Neural cell (in vitro differentiated cells): ENCODE results near the gene EZR. TPM values are rescaled to one million over a fixed set of nuclear protein-coding genes. Genes with fewer than 3 reads are reported as not detected.

Experiments
- H2AFZ ChIP-seq: fragments of 200-600, 300-800 bp; sonication (generic), shearing (Covaris generic); 2 replicates; pipeline ENCODE4 v1.6.0; 2014; ENCODE audit warnings: low read depth, mild to moderate bottlenecking, antibody characterized with exemption, low read length, moderate library complexity
- H3F3A ChIP-seq: fragments of 200-600 bp; shearing (Covaris generic); 2 replicates; pipeline ENCODE4 v1.6.1; 2016; ENCODE audit warnings: mild to moderate bottlenecking, moderate library complexity, mixed read lengths, antibody characterized with exemption, low read length; ENCODE audit not compliant: insufficient read depth, poor library complexity, severe bottlenecking
- H3K27ac ChIP-seq: fragments of 200-600, 300-800 bp; sonication (generic), shearing (Covaris generic); 2 replicates; pipeline ENCODE4 v1.5.1; 2014; ENCODE audit warnings: mild to moderate bottlenecking, low read length, moderate library complexity
- H3K27me3 ChIP-seq: fragments of 300-800, 200-600 bp; sonication (generic), shearing (Covaris generic); 2 replicates; pipeline ENCODE4 v1.6.0; 2014; ENCODE audit warnings: mild to moderate bottlenecking, low read depth, low read length, moderate library complexity; ENCODE audit not compliant: insufficient read depth
- H3K36me3 ChIP-seq: fragments of 300-800, 200-600 bp; sonication (generic), shearing (Covaris generic); 2 replicates; pipeline ENCODE4 v1.5.1; 2014; ENCODE audit warnings: mild to moderate bottlenecking, antibody characterized with exemption, low read length, moderate library complexity; ENCODE audit not compliant: insufficient read depth
- H3K4me2 ChIP-seq: fragments of 300-800, 200-600 bp; sonication (generic), shearing (Covaris generic); 2 replicates; pipeline ENCODE4 v1.6.0; 2014; ENCODE audit warnings: mild to moderate bottlenecking, low read length
- H3K4me3 ChIP-seq: fragments of 300-800, 200-600 bp; sonication (generic), shearing (Covaris generic); 2 replicates; pipeline ENCODE4 v1.5.1; 2014; ENCODE audit warnings: mild to moderate bottlenecking, low read length, moderate library complexity
- H3K79me2 ChIP-seq: fragments of 200-600 bp; shearing (Covaris generic); replicated peaks from 2 replicates; pipeline ENCODE4 v1.6.0; 2014; ENCODE audit warnings: mild to moderate bottlenecking, low read length, moderate library complexity; ENCODE audit not compliant: insufficient read depth
- H3K9ac ChIP-seq: fragments of 300-800, 200-600 bp; sonication (generic), shearing (Covaris generic); 2 replicates; pipeline ENCODE4 v1.6.1; 2016; ENCODE audit warnings: mild to moderate bottlenecking, low read length, mixed read lengths
- H3K9me2 ChIP-seq: fragments of 200-600 bp; shearing (Covaris generic); 2 replicates; pipeline ENCODE4 v1.6.1; 2016; ENCODE audit warnings: mild to moderate bottlenecking, low read length, mixed read lengths; ENCODE audit not compliant: insufficient read depth
- H3K9me3 ChIP-seq: fragments of 200-600, 300-800 bp; sonication (generic), shearing (Covaris generic); 2 replicates; pipeline ENCODE4 v1.6.1; 2016; ENCODE audit warnings: mild to moderate bottlenecking, mixed run types, low read length, moderate library complexity, mixed read lengths
- H4K20me1 ChIP-seq: fragments of 200-600 bp; shearing (Covaris generic); 2 replicates; pipeline ENCODE4 v1.6.1; 2016; ENCODE audit warnings: mild to moderate bottlenecking, mixed run types; ENCODE audit not compliant: insufficient read depth
- EP300 ChIP-seq: fragments of 450-650 bp; conservative IDR thresholded peaks from 2 replicates; pipeline ENCODE4 v1.6.1; 2014; ENCODE audit warnings: antibody characterized with exemption, mild to moderate bottlenecking, moderate library complexity; ENCODE audit not compliant: poor library complexity, severe bottlenecking
- EZH2 ChIP-seq: fragments of 200-600, 300-800 bp; shearing (Covaris generic), sonication (generic); IDR thresholded peaks from 2 replicates; pipeline ENCODE4 v1.6.1; 2014; ENCODE audit warnings: antibody characterized with exemption, low read length, borderline replicate concordance, mild to moderate bottlenecking; ENCODE audit not compliant: insufficient read depth, poor library complexity, severe bottlenecking
- MXI1 ChIP-seq: fragments of 450-650 bp; conservative IDR thresholded peaks from 2 replicates; pipeline ENCODE4 v1.6.1; 2014; ENCODE audit warnings: antibody characterized with exemption, mild to moderate bottlenecking; ENCODE audit not compliant: poor library complexity, severe bottlenecking
- POLR2AphosphoS5 ChIP-seq: IDR thresholded peaks from 2 replicates; pipeline ENCODE4 v1.6.1; 2012
- RAD21 ChIP-seq: fragments of 450-650 bp; conservative IDR thresholded peaks from 2 replicates; pipeline ENCODE4 v1.6.1; 2014; ENCODE audit warnings: antibody characterized with exemption, mild to moderate bottlenecking, moderate library complexity
- SMC3 ChIP-seq: fragments of 450-650 bp; conservative IDR thresholded peaks from 2 replicates; pipeline ENCODE4 v1.6.1; 2014; ENCODE audit warnings: antibody characterized with exemption, mild to moderate bottlenecking, moderate library complexity; ENCODE audit not compliant: poor library complexity
- polyA plus RNA-seq: library from polyadenylated mRNA; depleted of rRNA; stranded (reverse); fragments of >200 nt; gene quantifications from 2 replicates; pipeline ENCODE4 v1.2.3, GENCODE V29; 2014
- TF ChIP-seq, protein P1 (sequence below): fragments of 450-650 bp; IDR thresholded peaks from 2 replicates; pipeline ENCODE4 v1.5.1; 2014; ENCODE audit warnings: antibody characterized with exemption, mild to moderate bottlenecking, moderate library complexity; ENCODE audit not compliant: poor library complexity, severe bottlenecking
- TF ChIP-seq, protein P2 (sequence below): IDR thresholded peaks from 2 replicates; pipeline ENCODE4 v1.6.1; 2012; ENCODE audit warnings: borderline replicate concordance

EZR gene
- polyA plus RNA-seq, 1 donor from 2014 or later: 1.6 TPM

DNA sequence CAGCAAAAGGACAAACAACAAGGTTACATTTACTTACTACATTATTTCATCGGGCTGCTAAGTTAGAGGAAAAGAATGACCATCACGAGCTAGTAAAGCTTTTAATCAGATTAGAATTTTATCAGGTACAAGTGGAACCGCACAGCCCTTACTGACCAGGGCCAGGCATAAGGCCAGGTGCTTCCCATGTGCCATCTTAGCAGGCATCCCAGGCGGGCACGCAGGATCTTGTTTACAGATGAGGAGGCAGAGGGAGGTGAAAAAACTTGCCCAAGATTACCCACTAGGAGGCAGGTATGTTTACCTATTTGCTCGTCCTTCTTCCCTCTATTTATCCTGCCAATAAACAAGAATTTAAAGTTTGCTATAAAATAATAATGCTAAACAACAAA is 10.7 kb downstream of the EZR start:
- H3F3A ChIP-seq: no peaks in the 10 kb centered on the region
- H3K9ac ChIP-seq: no peak overlapping the region
- no peak overlapping the region for H3K4me3 ChIP-seq
- H3K36me3 ChIP-seq: no peaks in the 10 kb centered on the region
- no peaks in the 10 kb centered on the region for H4K20me1 ChIP-seq
- no peaks in the 10 kb centered on the region for H3K79me2 ChIP-seq
- H3K9me3 ChIP-seq: no peaks in the 10 kb centered on the region
- H2AFZ ChIP-seq: no peak overlapping the region
- no peak overlapping the region for H3K27ac ChIP-seq
- no peaks in the 10 kb centered on the region for H3K9me2 ChIP-seq
- H3K4me2 ChIP-seq: no peak overlapping the region
- no peaks in the 10 kb centered on the region for H3K27me3 ChIP-seq
- TF ChIP-seq, protein P1, sequence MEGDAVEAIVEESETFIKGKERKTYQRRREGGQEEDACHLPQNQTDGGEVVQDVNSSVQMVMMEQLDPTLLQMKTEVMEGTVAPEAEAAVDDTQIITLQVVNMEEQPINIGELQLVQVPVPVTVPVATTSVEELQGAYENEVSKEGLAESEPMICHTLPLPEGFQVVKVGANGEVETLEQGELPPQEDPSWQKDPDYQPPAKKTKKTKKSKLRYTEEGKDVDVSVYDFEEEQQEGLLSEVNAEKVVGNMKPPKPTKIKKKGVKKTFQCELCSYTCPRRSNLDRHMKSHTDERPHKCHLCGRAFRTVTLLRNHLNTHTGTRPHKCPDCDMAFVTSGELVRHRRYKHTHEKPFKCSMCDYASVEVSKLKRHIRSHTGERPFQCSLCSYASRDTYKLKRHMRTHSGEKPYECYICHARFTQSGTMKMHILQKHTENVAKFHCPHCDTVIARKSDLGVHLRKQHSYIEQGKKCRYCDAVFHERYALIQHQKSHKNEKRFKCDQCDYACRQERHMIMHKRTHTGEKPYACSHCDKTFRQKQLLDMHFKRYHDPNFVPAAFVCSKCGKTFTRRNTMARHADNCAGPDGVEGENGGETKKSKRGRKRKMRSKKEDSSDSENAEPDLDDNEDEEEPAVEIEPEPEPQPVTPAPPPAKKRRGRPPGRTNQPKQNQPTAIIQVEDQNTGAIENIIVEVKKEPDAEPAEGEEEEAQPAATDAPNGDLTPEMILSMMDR: no peak
- no peak for TF ChIP-seq EZH2
- TF ChIP-seq SMC3: no peak
- no peak for TF ChIP-seq MXI1
- no peak for TF ChIP-seq EP300
- TF ChIP-seq, protein P2, sequence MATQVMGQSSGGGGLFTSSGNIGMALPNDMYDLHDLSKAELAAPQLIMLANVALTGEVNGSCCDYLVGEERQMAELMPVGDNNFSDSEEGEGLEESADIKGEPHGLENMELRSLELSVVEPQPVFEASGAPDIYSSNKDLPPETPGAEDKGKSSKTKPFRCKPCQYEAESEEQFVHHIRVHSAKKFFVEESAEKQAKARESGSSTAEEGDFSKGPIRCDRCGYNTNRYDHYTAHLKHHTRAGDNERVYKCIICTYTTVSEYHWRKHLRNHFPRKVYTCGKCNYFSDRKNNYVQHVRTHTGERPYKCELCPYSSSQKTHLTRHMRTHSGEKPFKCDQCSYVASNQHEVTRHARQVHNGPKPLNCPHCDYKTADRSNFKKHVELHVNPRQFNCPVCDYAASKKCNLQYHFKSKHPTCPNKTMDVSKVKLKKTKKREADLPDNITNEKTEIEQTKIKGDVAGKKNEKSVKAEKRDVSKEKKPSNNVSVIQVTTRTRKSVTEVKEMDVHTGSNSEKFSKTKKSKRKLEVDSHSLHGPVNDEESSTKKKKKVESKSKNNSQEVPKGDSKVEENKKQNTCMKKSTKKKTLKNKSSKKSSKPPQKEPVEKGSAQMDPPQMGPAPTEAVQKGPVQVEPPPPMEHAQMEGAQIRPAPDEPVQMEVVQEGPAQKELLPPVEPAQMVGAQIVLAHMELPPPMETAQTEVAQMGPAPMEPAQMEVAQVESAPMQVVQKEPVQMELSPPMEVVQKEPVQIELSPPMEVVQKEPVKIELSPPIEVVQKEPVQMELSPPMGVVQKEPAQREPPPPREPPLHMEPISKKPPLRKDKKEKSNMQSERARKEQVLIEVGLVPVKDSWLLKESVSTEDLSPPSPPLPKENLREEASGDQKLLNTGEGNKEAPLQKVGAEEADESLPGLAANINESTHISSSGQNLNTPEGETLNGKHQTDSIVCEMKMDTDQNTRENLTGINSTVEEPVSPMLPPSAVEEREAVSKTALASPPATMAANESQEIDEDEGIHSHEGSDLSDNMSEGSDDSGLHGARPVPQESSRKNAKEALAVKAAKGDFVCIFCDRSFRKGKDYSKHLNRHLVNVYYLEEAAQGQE: no peak
- TF ChIP-seq RAD21: no peak
- no peak for TF ChIP-seq POLR2AphosphoS5

DNA sequence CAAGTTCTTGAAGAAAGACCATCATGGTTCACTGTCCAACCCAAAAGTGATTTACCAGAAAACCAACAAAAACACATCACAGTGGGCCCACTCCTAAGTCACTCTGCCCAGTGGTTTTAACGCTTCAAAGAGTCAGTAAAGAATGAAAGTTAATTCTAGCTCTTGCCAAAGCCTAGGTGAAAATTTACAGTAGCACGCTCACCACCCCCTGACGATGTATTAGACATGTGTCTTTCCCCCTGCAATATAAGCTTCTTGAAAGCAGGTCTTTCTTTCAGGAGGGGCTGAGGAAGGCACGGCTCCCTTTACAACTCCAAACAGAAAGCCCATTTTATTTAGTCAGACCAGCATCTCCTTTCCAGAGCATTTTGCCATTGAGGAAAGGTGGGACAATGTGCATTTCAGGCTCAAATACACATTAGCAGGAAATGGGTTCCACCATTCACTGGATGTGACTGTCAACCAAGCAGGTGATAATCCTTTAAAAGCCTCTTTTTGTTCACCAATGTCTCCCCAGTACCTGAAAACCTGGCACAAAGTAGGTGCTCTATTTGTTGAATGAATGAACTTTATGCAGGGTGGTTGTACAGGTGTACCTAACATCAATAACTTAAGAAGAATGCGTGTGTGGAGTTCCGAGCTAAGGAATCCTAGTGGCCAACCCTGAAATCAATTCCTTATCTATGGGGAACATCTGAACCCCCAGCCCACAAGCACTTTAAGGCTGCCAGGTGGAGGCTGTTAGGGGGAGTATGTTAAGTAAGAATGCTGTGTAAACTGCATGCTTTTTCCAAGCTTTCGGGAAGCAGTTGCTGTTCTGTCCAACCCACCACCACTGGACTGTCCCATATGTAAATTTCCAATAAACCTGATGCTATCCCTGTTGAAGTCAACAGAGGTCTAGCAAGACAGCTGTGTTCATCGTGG is 11.4 kb downstream of the EZR start:
- H3K4me3 ChIP-seq: no peak overlapping the region
- H3K9me2 ChIP-seq: no peaks in the 10 kb centered on the region
- no peak overlapping the region for H3K9ac ChIP-seq
- no peak overlapping the region for H3K4me2 ChIP-seq
- no peak overlapping the region for H2AFZ ChIP-seq
- no peaks in the 10 kb centered on the region for H3K9me3 ChIP-seq
- H3K79me2 ChIP-seq: peaks cover 3% of the 10 kb centered on the region
- H4K20me1 ChIP-seq: no peaks in the 10 kb centered on the region
- TF ChIP-seq RAD21 (no peak), MXI1 (no peak)
- TF ChIP-seq, protein P2: no peak
- no peaks in the 10 kb centered on the region for H3K27me3 ChIP-seq
- H3K36me3 ChIP-seq: no peaks in the 10 kb centered on the region
- H3K27ac ChIP-seq: no peak overlapping the region
- H3F3A ChIP-seq: no peaks in the 10 kb centered on the region
